Large intestine (tissue), 3 donors: Measurements from ENCODE around the gene PTPN18. TPM values are rescaled to one million over a fixed set of nuclear protein-coding genes. Genes with fewer than 3 reads are reported as not detected.

Source experiments
- DNase-seq, 2 donors: peaks; one replicate each; pipeline versions ENCODE4 v3.0.0 to v3.0.0-alpha.2; 2013
- H3K27ac ChIP-seq: one replicate; pipeline ENCODE4 v1.5.1; 2013; ENCODE audit warnings: low read length
- H3K27me3 ChIP-seq: 2 replicates; pipeline ENCODE4 v1.6.1; 2013; ENCODE audit warnings: low read length; ENCODE audit not compliant: control insufficient read depth, insufficient read depth
- H3K36me3 ChIP-seq: 2 replicates; pipeline ENCODE4 v1.6.1; 2013; ENCODE audit warnings: low read length; ENCODE audit not compliant: control insufficient read depth, insufficient read depth
- H3K4me1 ChIP-seq: one replicate; pipeline ENCODE4 v1.6.1; 2013; ENCODE audit warnings: low read length; ENCODE audit not compliant: control insufficient read depth, insufficient read depth
- H3K4me3 ChIP-seq: one replicate; pipeline ENCODE4 v1.5.1; 2013; ENCODE audit warnings: low read length
- H3K9me3 ChIP-seq: one replicate; pipeline ENCODE4 v1.6.1; 2013; ENCODE audit warnings: mild to moderate bottlenecking, low read depth, low read length, moderate library complexity; ENCODE audit not compliant: control insufficient read depth
- WGBS: methylation state at CpG from one replicate; pipeline ENCODE4 v1.1.5; 2013; ENCODE audit warnings: low lambda C conversion rate; ENCODE audit not compliant: insufficient coverage; 5-methylcytosine and 5-hydroxymethylcytosine counted together
- polyA plus RNA-seq: library from polyadenylated mRNA; unstranded; fragments of 120-200 nt; gene quantifications from one replicate; pipeline ENCODE4 v1.2.1, GENCODE V29; 2013

Gene PTPN18
- polyA plus RNA-seq, 1 donor, result 64.4 TPM

DNA sequence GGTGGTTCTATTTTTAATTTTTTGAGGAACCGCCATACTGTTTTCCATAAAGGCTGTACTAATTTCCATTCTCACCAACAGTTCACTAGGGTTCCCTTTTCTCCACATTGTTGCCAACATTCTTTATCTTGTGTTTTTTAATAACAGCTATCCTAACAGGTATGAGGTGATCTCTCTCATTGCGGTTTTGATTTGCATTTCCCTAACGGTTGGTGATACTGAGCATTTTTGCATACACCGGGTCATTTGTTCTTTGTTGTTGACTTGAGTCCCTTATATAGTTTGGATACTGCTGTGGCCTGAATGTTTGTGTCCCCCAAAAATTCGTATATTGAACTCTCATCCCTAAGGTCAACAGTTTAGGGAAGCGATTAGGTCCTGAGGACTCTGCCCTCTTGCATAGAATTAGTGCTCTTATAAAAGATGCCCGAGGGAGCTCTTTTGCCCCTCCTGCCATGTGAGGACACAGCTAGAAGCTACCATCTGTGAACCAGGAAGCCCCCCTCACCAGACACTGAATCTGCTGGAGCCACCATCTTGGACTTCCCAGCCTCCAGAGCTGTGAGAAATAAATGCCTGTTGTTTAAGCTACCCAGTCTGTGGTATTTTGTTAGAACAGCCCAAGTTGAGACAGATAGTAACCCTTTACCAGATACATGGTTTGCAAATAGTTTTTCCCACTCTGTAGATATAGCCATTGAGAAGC is 8.5 kb upstream of the PTPN18 start:
- Histone ChIP-seq H3K36me3 (peaks cover 36% of the 10 kb centered on the region), H3K27me3 (no peaks in the 10 kb centered on the region), H3K4me1 (peaks cover 6% of the 10 kb centered on the region), H3K9me3 (no peaks in the 10 kb centered on the region), H3K27ac (no peak overlapping the region), H3K4me3 (no peak overlapping the region)
- no CpG with 5 or more reads among the region's 7 CpGs for WGBS
- no peak for DNase-seq

DNA sequence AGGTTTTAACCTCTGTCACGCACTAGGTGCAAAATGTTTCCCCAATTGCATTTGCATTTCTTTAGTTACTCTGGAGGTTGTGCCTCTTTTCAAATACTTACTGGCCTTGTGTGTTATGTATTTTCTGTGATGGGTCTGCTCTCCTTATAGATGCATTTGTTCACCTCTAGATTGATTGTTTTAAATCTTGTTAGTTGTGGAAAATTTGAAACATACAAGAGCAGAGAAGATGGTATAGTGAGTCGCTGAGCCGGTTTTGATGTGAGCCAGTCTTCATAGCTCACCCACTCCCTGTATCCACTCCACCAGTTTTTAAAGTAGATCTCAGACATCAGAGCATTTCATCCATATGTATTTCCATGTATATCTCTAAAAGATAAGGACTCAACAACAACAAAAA is 6.7 kb upstream of the PTPN18 start:
- no peaks in the 10 kb centered on the region for H3K9me3 ChIP-seq
- no peaks in the 10 kb centered on the region for H3K27me3 ChIP-seq
- H3K4me1 ChIP-seq, result no peaks in the 10 kb centered on the region
- peaks cover 36% of the 10 kb centered on the region for H3K36me3 ChIP-seq
- no peak for DNase-seq
- no peak overlapping the region for H3K27ac ChIP-seq
- WGBS, result 100% methylated on average over 2 of the region's 3 CpGs
- H3K4me3 ChIP-seq, result no peak overlapping the region

DNA sequence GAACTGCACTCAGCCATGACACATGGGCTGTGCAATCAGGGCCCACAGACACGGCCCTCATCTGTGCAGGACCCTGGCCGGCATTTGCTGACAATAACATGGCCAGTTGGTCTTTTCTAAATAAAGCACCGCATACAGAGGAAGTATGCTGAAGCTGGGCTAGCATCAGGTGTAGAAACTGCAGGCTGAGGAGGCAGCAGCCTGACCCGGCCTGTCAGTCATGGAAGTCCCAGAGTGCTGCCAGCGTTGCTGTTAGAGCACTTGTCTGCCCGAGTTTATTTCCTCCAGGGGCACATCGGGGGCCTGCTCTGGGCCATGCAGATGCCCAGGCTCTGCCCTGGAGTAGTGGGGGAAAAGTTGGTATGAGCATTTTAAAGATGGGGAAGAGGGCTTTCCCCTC is 4.1 kb upstream of the PTPN18 start:
- no peak for DNase-seq
- Histone ChIP-seq H3K9me3 (no peaks in the 10 kb centered on the region), H3K4me3 (no peak overlapping the region), H3K27ac (no peak overlapping the region), H3K36me3 (peaks cover 12% of the 10 kb centered on the region), H3K27me3 (no peaks in the 10 kb centered on the region), H3K4me1 (no peaks in the 10 kb centered on the region)
- WGBS, result no CpG with 5 or more reads among the region's 7 CpGs

DNA sequence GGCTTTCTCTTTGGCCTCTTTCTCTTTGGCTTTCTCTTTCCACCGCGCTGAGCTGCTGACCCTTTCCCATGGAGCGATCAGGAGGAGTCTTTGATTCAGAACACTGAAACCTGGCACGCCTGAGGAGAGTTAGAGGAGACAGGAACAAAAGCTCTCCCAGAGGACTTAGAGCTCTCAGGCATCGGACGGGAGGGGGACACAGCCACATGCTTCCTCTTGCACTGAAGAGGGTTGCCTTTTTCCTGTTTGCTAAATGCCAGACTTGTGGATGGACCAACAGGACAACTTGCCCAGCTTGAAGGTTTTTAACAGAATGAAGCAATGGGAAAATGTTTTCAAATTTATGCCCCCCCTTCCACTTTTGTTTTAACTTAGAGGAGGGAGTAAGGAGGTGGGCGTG is 3.6 kb upstream of the PTPN18 start:
- WGBS, result 100% methylated on average over 1 of the region's 7 CpGs
- H3K4me3 ChIP-seq, result no peak overlapping the region
- no peak overlapping the region for H3K27ac ChIP-seq

DNA sequence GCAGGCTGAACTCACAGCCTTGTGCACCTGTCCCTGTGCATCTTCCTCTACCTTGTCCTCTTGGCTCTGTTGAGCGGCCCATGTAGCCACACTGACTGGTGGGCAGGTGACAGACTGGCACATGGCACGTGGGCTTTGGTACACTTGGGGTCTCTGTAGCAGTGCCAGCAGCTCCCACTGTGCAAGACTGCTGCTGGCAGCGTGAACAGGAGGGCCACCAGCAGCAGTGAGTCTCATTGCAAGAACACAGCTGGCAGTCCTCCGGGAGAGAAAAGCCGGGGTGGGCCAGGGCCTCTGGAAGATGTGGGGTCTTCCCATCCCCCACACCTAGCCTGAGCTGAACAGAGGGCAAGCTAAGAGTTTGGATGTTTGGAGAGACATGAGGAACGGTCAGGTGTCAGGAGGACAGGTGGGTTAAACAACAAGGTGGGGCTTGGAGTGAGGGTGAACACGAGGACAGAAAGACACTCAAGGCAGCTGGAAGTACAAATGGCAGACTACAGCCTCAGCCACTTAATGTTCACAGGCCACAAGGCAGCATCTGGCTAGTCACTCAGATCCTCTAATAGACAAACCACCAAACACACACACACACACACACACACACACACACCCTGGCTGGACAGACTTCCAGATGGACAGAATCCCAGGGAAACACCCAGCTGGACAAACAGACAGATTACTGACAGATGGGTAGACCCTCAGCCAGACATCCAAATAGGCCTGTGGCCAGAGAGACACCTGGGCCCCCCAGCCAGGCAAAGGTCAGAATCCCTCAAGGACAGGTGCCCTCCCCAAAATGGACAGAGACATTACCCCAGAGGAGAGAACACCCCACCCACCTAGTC is 2.3 kb upstream of the PTPN18 start:
- Histone ChIP-seq H3K4me1 (no peaks in the 10 kb centered on the region), H3K27me3 (no peaks in the 10 kb centered on the region), H3K9me3 (no peaks in the 10 kb centered on the region), H3K36me3 (no peaks in the 10 kb centered on the region), H3K27ac (no peak overlapping the region), H3K4me3 (no peak overlapping the region)
- WGBS, result 80% methylated on average over 1 of the region's 7 CpGs
- no peak for DNase-seq

More for the DNA sequence above, 3.6 kb upstream of the PTPN18 start:
- H3K27me3 ChIP-seq, result no peaks in the 10 kb centered on the region
- no peak for DNase-seq
- H3K9me3 ChIP-seq, result no peaks in the 10 kb centered on the region
- no peaks in the 10 kb centered on the region for H3K4me1 ChIP-seq
- peaks cover 6% of the 10 kb centered on the region for H3K36me3 ChIP-seq

DNA sequence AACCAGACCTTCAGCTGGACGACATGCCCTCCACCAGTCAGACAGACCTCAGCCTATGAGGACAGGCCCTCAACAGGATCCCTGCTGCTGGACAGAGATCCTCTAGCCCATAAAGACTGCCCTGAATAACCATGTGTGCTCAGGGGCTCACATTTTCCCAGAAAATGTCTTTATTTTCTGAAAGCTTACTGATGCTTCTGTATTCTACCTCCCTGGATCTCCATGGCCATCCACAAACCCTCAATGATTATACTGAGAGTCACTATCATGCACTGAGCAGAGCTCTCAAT is 1.8 kb upstream of the PTPN18 start:
- H3K4me1 ChIP-seq, result no peaks in the 10 kb centered on the region
- no peaks in the 10 kb centered on the region for H3K9me3 ChIP-seq
- no peaks in the 10 kb centered on the region for H3K27me3 ChIP-seq
- no peak for DNase-seq
- no CpG with 5 or more reads among the region's 1 CpG for WGBS
- H3K27ac ChIP-seq, result no peak overlapping the region
- H3K36me3 ChIP-seq, result peaks cover 2% of the 10 kb centered on the region
- H3K4me3 ChIP-seq, result no peak overlapping the region

DNA sequence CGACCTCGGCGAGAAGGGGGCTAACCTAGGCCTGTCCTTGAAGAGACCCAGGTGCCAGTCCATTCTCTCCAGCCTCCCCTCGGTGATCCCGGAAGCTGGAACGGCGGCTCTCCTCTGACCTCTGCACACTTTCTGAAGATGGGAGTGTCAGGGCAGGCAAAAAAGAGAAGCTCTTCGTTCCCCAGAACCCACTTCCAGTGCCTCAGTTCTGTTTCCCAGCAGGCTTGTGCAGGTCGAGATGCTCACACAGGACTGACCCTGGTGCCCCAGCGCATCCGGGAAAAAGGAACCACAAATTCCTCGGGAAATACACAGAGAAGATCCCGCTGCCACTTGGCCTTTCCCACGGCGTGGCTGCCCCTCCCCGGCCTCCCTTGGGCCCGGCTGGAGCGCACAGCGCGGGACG is 681 bp upstream of the PTPN18 start:
- Histone ChIP-seq H3K36me3 (peaks cover 2% of the 10 kb centered on the region), H3K4me1 (no peaks in the 10 kb centered on the region), H3K9me3 (no peaks in the 10 kb centered on the region), H3K27me3 (no peaks in the 10 kb centered on the region), H3K27ac (no peak overlapping the region), H3K4me3 (peak overlapping the region; percentile 54)
- DNase-seq, result peak in 1 of 2 donors; percentile 38
- WGBS, result no CpG with 5 or more reads among the region's 21 CpGs

DNA sequence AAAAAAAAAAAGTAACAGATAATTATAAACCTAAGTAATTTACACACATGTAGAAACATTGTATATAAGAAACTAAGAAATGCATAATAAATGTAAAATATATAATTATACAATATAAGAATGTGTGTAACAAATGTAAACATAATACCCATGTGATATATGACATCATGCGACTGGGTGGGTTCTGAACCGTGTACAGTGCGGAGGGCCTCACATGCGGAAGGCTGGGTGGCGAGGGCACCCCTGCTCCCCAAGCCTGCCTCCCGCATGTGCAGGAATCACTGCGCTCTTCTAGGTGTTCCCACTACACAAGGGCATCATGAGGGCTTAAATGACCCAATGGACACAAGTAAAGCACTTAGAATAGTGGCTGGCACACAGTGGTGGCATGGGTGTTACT is 2.0 kb downstream of the PTPN18 start:
- no CpG with 5 or more reads among the region's 7 CpGs for WGBS
- DNase-seq, result no peak
- H3K36me3 ChIP-seq, result peaks cover 2% of the 10 kb centered on the region
- no peaks in the 10 kb centered on the region for H3K4me1 ChIP-seq
- H3K27me3 ChIP-seq, result no peaks in the 10 kb centered on the region
- no peak overlapping the region for H3K27ac ChIP-seq
- H3K9me3 ChIP-seq, result no peaks in the 10 kb centered on the region
- H3K4me3 ChIP-seq, result no peak overlapping the region

DNA sequence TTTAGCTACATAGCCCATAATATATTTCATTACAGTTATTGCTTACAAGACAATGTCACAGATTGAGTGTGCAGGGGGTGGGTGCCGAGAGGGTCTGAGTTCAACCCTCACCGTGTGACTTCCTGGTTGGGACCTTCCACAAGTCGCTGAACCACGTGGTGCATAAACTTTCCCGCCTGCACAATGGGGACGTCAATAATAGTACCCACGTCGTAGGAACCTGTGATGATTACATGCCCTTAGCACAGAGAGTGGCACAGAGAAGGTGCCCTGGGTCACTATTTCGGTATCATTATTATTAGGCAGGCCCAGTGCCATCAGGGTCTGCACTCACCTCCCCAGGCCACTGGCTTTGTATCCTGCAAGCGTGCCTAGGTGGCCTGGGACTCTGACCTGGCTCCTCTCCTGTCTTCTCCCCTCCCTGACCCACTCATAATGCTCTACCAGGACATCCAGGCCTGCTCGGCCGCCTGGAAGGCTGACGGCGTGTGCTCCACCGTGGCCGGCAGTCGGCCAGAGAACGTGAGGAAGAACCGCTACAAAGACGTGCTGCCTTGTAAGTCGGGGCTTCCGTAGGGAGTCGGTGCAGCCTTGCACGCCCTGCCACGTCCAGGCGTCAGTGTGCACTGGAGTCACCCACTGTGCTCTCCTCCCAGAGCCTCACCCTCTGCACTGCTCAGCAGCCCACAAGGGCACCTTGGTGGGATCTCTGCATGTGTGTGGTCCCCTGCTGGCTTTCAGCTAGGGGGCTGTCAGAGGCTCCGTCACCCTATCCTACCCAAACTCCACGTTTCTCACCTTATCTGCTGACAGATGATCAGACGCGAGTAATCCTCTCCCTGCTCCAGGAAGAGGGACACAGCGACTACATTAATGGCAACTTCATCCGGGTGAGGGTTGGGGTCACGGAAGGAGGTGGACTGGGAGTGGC is 2.8 kb downstream of the PTPN18 start:
- Histone ChIP-seq H3K27ac (no peak overlapping the region), H3K27me3 (no peaks in the 10 kb centered on the region), H3K4me3 (no peak overlapping the region), H3K4me1 (no peaks in the 10 kb centered on the region), H3K36me3 (peaks cover 2% of the 10 kb centered on the region), H3K9me3 (no peaks in the 10 kb centered on the region)
- DNase-seq, result no peak
- no CpG with 5 or more reads among the region's 33 CpGs for WGBS

DNA sequence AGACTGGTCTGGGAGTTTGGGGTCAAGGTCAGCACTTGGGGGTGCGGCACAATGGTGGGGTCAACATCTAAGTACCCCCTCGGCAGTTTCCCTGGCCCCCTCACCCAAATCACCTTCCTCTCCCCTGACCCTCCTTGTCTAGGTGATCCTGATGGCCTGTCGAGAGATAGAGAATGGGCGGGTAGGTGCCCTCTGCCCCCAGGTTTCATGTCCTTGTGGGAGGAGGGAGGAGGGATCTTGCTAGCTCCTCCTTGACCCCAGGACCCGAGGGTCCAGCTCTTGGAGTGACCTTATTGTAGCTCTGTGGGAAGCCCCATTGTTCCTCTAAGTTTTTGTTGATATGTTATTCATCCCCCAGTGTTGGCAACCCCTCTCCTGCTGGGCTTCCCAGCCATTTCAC is 3.6 kb downstream of the PTPN18 start:
- WGBS, result no CpG with 5 or more reads among the region's 5 CpGs
- no peaks in the 10 kb centered on the region for H3K9me3 ChIP-seq
- peaks cover 2% of the 10 kb centered on the region for H3K36me3 ChIP-seq
- no peaks in the 10 kb centered on the region for H3K4me1 ChIP-seq
- H3K27ac ChIP-seq, result no peak overlapping the region
- no peaks in the 10 kb centered on the region for H3K27me3 ChIP-seq
- DNase-seq, result no peak
- H3K4me3 ChIP-seq, result no peak overlapping the region
